Adrenal gland (tissue), 12 donors: Measurements from ENCODE around the gene NCKAP5. TPM values are rescaled to one million over a fixed set of nuclear protein-coding genes. Genes with fewer than 3 reads are reported as not detected.

Experiments used
- DNase-seq, 7 donors: peaks; one replicate each; pipeline ENCODE4 v3.0.0-alpha.2; 2019 to 2020
- H3K27ac ChIP-seq, 5 donors: fragments of 200-600 bp; sonication (generic) in 4 of 5; 1 replicate in 3 of 5; 2 replicates in 2 of 5; pipeline versions ENCODE4 v1.5.1 to v1.8.0; 2016 to 2020; ENCODE audit warnings: mild to moderate bottlenecking in 1 of 5
- H3K27me3 ChIP-seq: fragments of 200-600 bp; 2 replicates; pipeline ENCODE4 v1.8.0; 2021
- H3K36me3 ChIP-seq, 2 donors: fragments of 200-600 bp; replicated peaks in 1 of 2; 1 replicate in 1 of 2; 2 replicates in 1 of 2; pipeline versions ENCODE4 v1.5.1 to v1.8.0; 2018 to 2022
- H3K4me1 ChIP-seq, 2 donors: fragments of 200-600 bp; replicated peaks in 1 of 2; 1 replicate in 1 of 2; 2 replicates in 1 of 2; pipeline versions ENCODE4 v1.5.1 to v1.8.0; 2018 to 2021
- H3K4me3 ChIP-seq, 4 donors: fragments of 200-600 bp; sonication (generic) in 3 of 4; one replicate each; pipeline ENCODE4 v1.5.1; 2016 to 2018
- H3K9me3 ChIP-seq, 3 donors: fragments of 200-600 bp; sonication (generic) in 1 of 3; replicated peaks in 1 of 3; 1 replicate in 2 of 3; 2 replicates in 1 of 3; pipeline versions ENCODE4 v1.5.1 to v1.8.0; 2016 to 2021
- CTCF ChIP-seq, 6 experiments: fragments of 450-650 bp in 4 of 6; fragments of 200-600 bp in 2 of 6; sonication (generic) in 1 of 6; IDR thresholded peaks; 1 replicate in 5 of 6; 2 replicates in 1 of 6; pipeline versions ENCODE4 v1.5.1 to v1.8.0; 2016 to 2021; ENCODE audit warnings: antibody characterized with exemption in 6 of 6, mild to moderate bottlenecking in 2 of 6, moderate library complexity in 1 of 6
- POLR2A ChIP-seq, 2 donors: fragments of 450-650 bp; IDR thresholded peaks; one replicate each; pipeline ENCODE4 v1.6.1; 2017; ENCODE audit warnings: antibody characterized with exemption in 2 of 2, mild to moderate bottlenecking in 2 of 2, moderate library complexity in 1 of 2
- WGBS, 4 donors: extraction: QIAGEN DNeasy Blood & Tissue Kit in 2 of 4; methylation state at CpG; one replicate each; pipeline versions ENCODE4 v1.1.5 to v1.1.7; 2013 to 2017; 5-methylcytosine and 5-hydroxymethylcytosine counted together
- intact Hi-C, 2 donors: fragments of 100-400 bp; cut with DNase I; formaldehyde crosslinking; loops; one replicate each; pipeline versions ENCODE4 v1.14.1 to v1.15.0; 2022 to 2023
- polyA plus RNA-seq, 3 donors: library from polyadenylated mRNA; stranded (reverse); fragments of 200-250 nt in 2 of 3; fragments of 350-450 nt in 1 of 3; fragmentation: Illumina TruSeq in 1 of 3; extraction: RNeasy Lipid Tissue Mini Kit (QIAGEN cat#74804) in 1 of 3; gene quantifications; one replicate each; pipeline ENCODE4 v1.2.3, GENCODE V29; 2013 to 2014
- total RNA-seq, 9 donors: library from RNA; depleted of rRNA in 4 of 9; stranded (reverse); fragments of >200 nt in 4 of 9; fragments of 120-200 nt in 1 of 9; fragmentation: NEBNext Ultra II Directional in 1 of 9; extraction: Animal tissue kit (Norgen Biotek cat#: 25700) in 1 of 9; gene quantifications; one replicate each; pipeline versions ENCODE4 v1.1.0 to v1.2.4, GENCODE V29; 2013 to 2023
- donor health status: healthy with polysubstance abuse.
- donor health status: Bipolar disorder and iron deficiency.
- donor health status: DM: yes; HTN: yes; CAD: no.
- donor health status: DM: no; HTN: no; CAD: no.
- donor health status: DM: no; HTN: no; CAD: no.
- donor health status: DM: yes; HTN: yes; CAD: no.

NCKAP5 gene
- total and polyA plus RNA-seq, 12 donors, result 0.06 to 3.1 (median 1.1) TPM

GRCh38 chr2:132697556-132698205 lies 870.6 kb downstream of the NCKAP5 start:
- TF ChIP-seq CTCF (IDR thresholded peaks at IDR 0.05) (no peak), POLR2A (IDR thresholded peaks at IDR 0.05) (no peak)
- intact Hi-C loops, result no loop called here
- 60 to 72% (median 63%) methylated on average over 4 of the region's 4 CpGs for WGBS, 4 donors

GRCh38 chr2:132692816-132693215 lies 875.4 kb downstream of the NCKAP5 start:
- DNase-seq, result no peak
- TF ChIP-seq POLR2A (IDR thresholded peaks at IDR 0.05), result no peak
- TF ChIP-seq CTCF (IDR thresholded peaks at IDR 0.05), result no peak
- Histone ChIP-seq H3K9me3 (no peaks in the 10 kb centered on the region), H3K27me3 (no peaks in the 10 kb centered on the region), H3K4me3 (no peak overlapping the region), H3K36me3 (no peaks in the 10 kb centered on the region), H3K27ac (no peak overlapping the region), H3K4me1 (no peaks in the 10 kb centered on the region)
- WGBS, 4 donors, result 71 to 91% (median 88%) methylated on average over 1 of the region's 1 CpG
- intact Hi-C loops, result no loop called here

More at GRCh38 chr2:132697556-132698205, 870.6 kb downstream of the NCKAP5 start:
- no peaks in the 10 kb centered on the region for H3K27me3 ChIP-seq
- H3K36me3 ChIP-seq, result no peaks in the 10 kb centered on the region
- no peaks in the 10 kb centered on the region for H3K9me3 ChIP-seq
- no peaks in the 10 kb centered on the region for H3K4me1 ChIP-seq
- H3K27ac ChIP-seq, result no peak overlapping the region
- DNase-seq, result no peak
- H3K4me3 ChIP-seq, result no peak overlapping the region

GRCh38 chr2:132691556-132691955 lies 876.7 kb downstream of the NCKAP5 start:
- no peak overlapping the region for H3K27ac ChIP-seq
- H3K9me3 ChIP-seq, result no peaks in the 10 kb centered on the region
- 73 to 82% (median 80%) methylated on average over 4 of the region's 4 CpGs for WGBS, 4 donors
- intact Hi-C loops, result no loop called here
- no peaks in the 10 kb centered on the region for H3K36me3 ChIP-seq
- no peak for DNase-seq
- H3K4me1 ChIP-seq, result no peaks in the 10 kb centered on the region
- H3K4me3 ChIP-seq, result no peak overlapping the region
- no peaks in the 10 kb centered on the region for H3K27me3 ChIP-seq
- TF ChIP-seq POLR2A (IDR thresholded peaks at IDR 0.05) (no peak), CTCF (IDR thresholded peaks at IDR 0.05) (no peak)

GRCh38 chr2:132690664-132691303 lies 877.5 kb downstream of the NCKAP5 start:
- Histone ChIP-seq H3K36me3 (no peaks in the 10 kb centered on the region), H3K27ac (no peak overlapping the region), H3K9me3 (no peaks in the 10 kb centered on the region), H3K27me3 (no peaks in the 10 kb centered on the region), H3K4me3 (no peak overlapping the region), H3K4me1 (no peaks in the 10 kb centered on the region)
- intact Hi-C loops, result no loop called here
- DNase-seq, result no peak
- WGBS, 4 donors, result 66 to 79% (median 72%) methylated on average over 1 of the region's 1 CpG
- no peak for TF ChIP-seq CTCF (IDR thresholded peaks at IDR 0.05)
